Astrocyte (in vitro differentiated cells and primary cell): Measurements from ENCODE around the gene PPP2R2C. TPM values are rescaled to one million over a fixed set of nuclear protein-coding genes. Genes with fewer than 3 reads are reported as not detected.

ENCODE experiments used
- DNase-seq: peaks from one replicate; pipeline ENCODE4 v3.0.0-alpha.2; 2010; ENCODE audit warnings: low read depth
- FAIRE-seq: peaks from 2 replicates; lab custom pipeline; 2011; peaks lifted over from hg19 to GRCh38; lab: Jason Lieb, UNC
- H2AFZ ChIP-seq: 2 replicates; pipeline ENCODE4 v1.6.0; 2012; ENCODE audit warnings: low read depth, low read length, inconsistent platforms
- H3K27ac ChIP-seq: 2 replicates; pipeline ENCODE4 v1.5.1; 2011; ENCODE audit warnings: low read depth, low read length, inconsistent platforms
- H3K27me3 ChIP-seq: 2 replicates; pipeline ENCODE4 v1.6.0; 2011; ENCODE audit warnings: low read length, inconsistent platforms; ENCODE audit not compliant: insufficient read depth
- H3K36me3 ChIP-seq: 2 replicates; pipeline ENCODE4 v1.5.1; 2011; ENCODE audit warnings: low read length, inconsistent platforms; ENCODE audit not compliant: insufficient read depth
- H3K4me1 ChIP-seq: 2 replicates; pipeline ENCODE4 v1.5.1; 2011; ENCODE audit warnings: low read length, inconsistent platforms; ENCODE audit not compliant: insufficient read depth
- H3K4me2 ChIP-seq: 2 replicates; pipeline ENCODE4 v1.6.0; 2012; ENCODE audit warnings: low read length, inconsistent platforms
- H3K4me3 ChIP-seq: 2 replicates; pipeline ENCODE4 v1.5.1; 2011; ENCODE audit warnings: low read depth, mild to moderate bottlenecking, low read length, inconsistent platforms; ENCODE audit not compliant: insufficient read depth
- H3K79me2 ChIP-seq: 2 replicates; pipeline ENCODE4 v1.6.0; 2012; ENCODE audit warnings: mild to moderate bottlenecking, low read length, inconsistent platforms; ENCODE audit not compliant: insufficient read depth
- H3K9ac ChIP-seq: 2 replicates; pipeline ENCODE4 v1.6.0; 2012; ENCODE audit warnings: mild to moderate bottlenecking, low read length, inconsistent platforms
- H3K9me3 ChIP-seq: 2 replicates; pipeline ENCODE4 v1.5.1; 2012; ENCODE audit warnings: low read depth, mild to moderate bottlenecking, low read length, inconsistent platforms; ENCODE audit not compliant: insufficient read depth
- H4K20me1 ChIP-seq: 2 replicates; pipeline ENCODE4 v1.6.0; 2012; ENCODE audit warnings: low read length, inconsistent platforms; ENCODE audit not compliant: insufficient read depth
- H3K27ac Mint-ChIP-seq: one replicate; pipeline ENCODE4 v1.8.0; 2021; ENCODE audit warnings: mild to moderate bottlenecking, mixed read lengths; ENCODE audit not compliant: unreplicated experiment
- H3K27me3 Mint-ChIP-seq: one replicate; pipeline ENCODE4 v1.8.0; 2021; ENCODE audit warnings: low read depth, mixed read lengths; ENCODE audit not compliant: unreplicated experiment
- H3K36me3 Mint-ChIP-seq: one replicate; pipeline ENCODE4 v1.8.0; 2021; ENCODE audit warnings: low read depth, mixed read lengths; ENCODE audit not compliant: unreplicated experiment
- H3K4me1 Mint-ChIP-seq: one replicate; pipeline ENCODE4 v1.8.0; 2021; ENCODE audit warnings: low read depth, mixed read lengths; ENCODE audit not compliant: unreplicated experiment
- H3K4me3 Mint-ChIP-seq: one replicate; pipeline ENCODE4 v1.8.0; 2021; ENCODE audit warnings: mild to moderate bottlenecking, moderate library complexity, mixed read lengths; ENCODE audit not compliant: unreplicated experiment
- H3K9me3 Mint-ChIP-seq: one replicate; pipeline ENCODE4 v1.8.0; 2021; ENCODE audit warnings: mild to moderate bottlenecking, mixed read lengths; ENCODE audit not compliant: unreplicated experiment
- CTCF ChIP-seq: IDR thresholded peaks from 2 replicates; pipeline ENCODE4 v1.5.1; 2011; ENCODE audit warnings: low read depth, mild to moderate bottlenecking, inconsistent platforms, low read length, moderate library complexity; ENCODE audit not compliant: insufficient read depth
- EZH2 ChIP-seq: IDR thresholded peaks from 2 replicates; pipeline ENCODE4 v1.6.1; 2012; ENCODE audit warnings: mild to moderate bottlenecking, low read length, inconsistent platforms; ENCODE audit not compliant: insufficient read depth
- total RNA-seq: library from RNA; stranded (reverse); gene quantifications from 2 replicates; pipeline ENCODE4 v1.2.1, GENCODE V29; 2021

The PPP2R2C gene
- total RNA-seq, 1 donor from 2014 or later, result 1.1 TPM

- Histone ChIP-seq H2AFZ (no peak overlapping the region), H3K36me3 (no peaks in the 10 kb centered on the region), H3K79me2 (no peaks in the 10 kb centered on the region), H4K20me1 (no peaks in the 10 kb centered on the region), H3K4me1 (no peaks in the 10 kb centered on the region), H3K9me3 (peaks cover 8% of the 10 kb centered on the region), H3K4me3 (no peak overlapping the region), H3K9ac (no peak overlapping the region), H3K27me3 (no peaks in the 10 kb centered on the region), H3K4me2 (no peak overlapping the region), H3K27ac (no peak overlapping the region)
- H3K4me3 Mint-ChIP-seq, result no peak overlapping the region
- no peaks in the 10 kb centered on the region for H3K4me1 Mint-ChIP-seq
- H3K27me3 Mint-ChIP-seq, result peaks cover 58% of the 10 kb centered on the region
- no peak overlapping the region for H3K27ac Mint-ChIP-seq
- FAIRE-seq (no peak), DNase-seq (no peak)
- H3K9me3 Mint-ChIP-seq, result peaks cover 22% of the 10 kb centered on the region
- TF ChIP-seq CTCF, result no peak
- H3K36me3 Mint-ChIP-seq, result peaks cover 2% of the 10 kb centered on the region
Measured at GRCh38 chr4:6500481-6501140, 28.2 kb upstream of the PPP2R2C start.

- Histone ChIP-seq H4K20me1 (no peaks in the 10 kb centered on the region), H3K27ac (no peak overlapping the region), H3K36me3 (no peaks in the 10 kb centered on the region), H3K4me3 (no peak overlapping the region), H3K4me2 (no peak overlapping the region), H3K9me3 (peaks cover 8% of the 10 kb centered on the region), H3K4me1 (no peaks in the 10 kb centered on the region), H2AFZ (no peak overlapping the region), H3K79me2 (no peaks in the 10 kb centered on the region), H3K27me3 (no peaks in the 10 kb centered on the region), H3K9ac (no peak overlapping the region)
- H3K27ac Mint-ChIP-seq, result no peak overlapping the region
- peaks cover 16% of the 10 kb centered on the region for H3K9me3 Mint-ChIP-seq
- DNase-seq (no peak), FAIRE-seq (no peak)
- no peaks in the 10 kb centered on the region for H3K4me1 Mint-ChIP-seq
- H3K27me3 Mint-ChIP-seq, result peaks cover 66% of the 10 kb centered on the region
- H3K4me3 Mint-ChIP-seq, result no peak overlapping the region
- H3K36me3 Mint-ChIP-seq, result peaks cover 3% of the 10 kb centered on the region
- TF ChIP-seq EZH2 (no peak), CTCF (no peak)
Measured at GRCh38 chr4:6499238-6499600, 26.8 kb upstream of the PPP2R2C start.

GRCh38 chr4:6498511-6499237 is 26.3 kb upstream of the PPP2R2C start:
- Mint-ChIP-seq H3K9me3 (peaks cover 12% of the 10 kb centered on the region), H3K27ac (no peak overlapping the region), H3K36me3 (peaks cover 5% of the 10 kb centered on the region), H3K4me1 (no peaks in the 10 kb centered on the region), H3K4me3 (no peak overlapping the region), H3K27me3 (peaks cover 71% of the 10 kb centered on the region)
- TF ChIP-seq CTCF (no peak), EZH2 (no peak)
- Histone ChIP-seq H3K36me3 (no peaks in the 10 kb centered on the region), H3K27ac (no peak overlapping the region), H3K27me3 (peaks cover 2% of the 10 kb centered on the region), H3K4me2 (no peak overlapping the region), H3K9me3 (peaks cover 5% of the 10 kb centered on the region), H3K79me2 (no peaks in the 10 kb centered on the region), H3K9ac (no peak overlapping the region), H4K20me1 (no peaks in the 10 kb centered on the region), H3K4me1 (no peaks in the 10 kb centered on the region), H2AFZ (no peak overlapping the region), H3K4me3 (no peak overlapping the region)
- DNase-seq (no peak), FAIRE-seq (no peak)
